PC-9 (cell line): ENCODE results near the gene SLC35B2. TPM values are rescaled to one million over a fixed set of nuclear protein-coding genes. Genes with fewer than 3 reads are reported as not detected.

Source experiments
- BruUV-seq: library from RNA; stranded (reverse); fragments of 400-500 nt; replicated peaks from 2 replicates; lab custom pipeline; 2021; lab: Mats Ljungman, UMichigan
- CTCF ChIA-PET: fragments of 300-600 bp; sonication (Branson Sonifier 250); formaldehyde crosslinking; loops from one replicate; lab custom pipeline; 2022; ENCODE audit warnings: antibody characterized with exemption; lab: Charles Lee
- POLR2A ChIA-PET: fragments of 300-600 bp; sonication (Branson Sonifier 250); formaldehyde crosslinking; loops from one replicate; lab custom pipeline; 2022; ENCODE audit warnings: antibody characterized with exemption; ENCODE audit not compliant: unreplicated experiment; lab: Charles Lee
- DNase-seq, 2 experiments: peaks; one replicate each; pipeline versions ENCODE4 v3.0.0 to v3.0.0-alpha.2; 2015 to 2022; ENCODE audit warnings: mixed read lengths in 1 of 2
- H2AFZ ChIP-seq: fragments of 200-600 bp; sonication (generic); 2 replicates; pipeline ENCODE4 v1.8.1; 2017; ENCODE audit warnings: antibody characterized with exemption
- H3F3A ChIP-seq: fragments of 200-600 bp; sonication (generic); 2 replicates; pipeline ENCODE4 v1.8.1; 2017; ENCODE audit warnings: antibody characterized with exemption, mild to moderate bottlenecking, low read depth; ENCODE audit not compliant: insufficient read depth
- H3K27ac ChIP-seq: fragments of 200-600 bp; sonication (generic); 2 replicates; pipeline ENCODE4 v1.6.1; 2016; ENCODE audit warnings: mixed run types
- H3K27me3 ChIP-seq: fragments of 200-600 bp; sonication (generic); 2 replicates; pipeline ENCODE4 v1.6.1; 2016; ENCODE audit warnings: low read depth, mixed run types; ENCODE audit not compliant: insufficient read depth
- H3K36me3 ChIP-seq: fragments of 200-600 bp; sonication (generic); 2 replicates; pipeline ENCODE4 v1.6.1; 2016; ENCODE audit warnings: low read depth, mixed run types
- H3K4me1 ChIP-seq: fragments of 200-600 bp; sonication (generic); replicated peaks from 2 replicates; pipeline ENCODE4 v1.6.1; 2016; ENCODE audit warnings: mixed run types; ENCODE audit not compliant: insufficient read depth
- H3K4me2 ChIP-seq: fragments of 200-600 bp; sonication (generic); 2 replicates; pipeline ENCODE4 v1.6.1; 2017; ENCODE audit warnings: mixed run types
- H3K4me3 ChIP-seq: fragments of 200-600 bp; sonication (generic); 2 replicates; pipeline ENCODE4 v1.6.1; 2016; ENCODE audit warnings: mixed run types
- H3K79me2 ChIP-seq: fragments of 200-600 bp; sonication (generic); 2 replicates; pipeline ENCODE4 v1.6.1; 2017; ENCODE audit warnings: low read depth, mixed run types
- H3K9me2 ChIP-seq: fragments of 200-600 bp; sonication (generic); 2 replicates; pipeline ENCODE4 v1.8.1; 2017; ENCODE audit warnings: mild to moderate bottlenecking; ENCODE audit not compliant: insufficient read depth
- H3K9me3 ChIP-seq: fragments of 200-600 bp; sonication (generic); 2 replicates; pipeline ENCODE4 v1.8.1; 2016; ENCODE audit warnings: low read depth; ENCODE audit not compliant: insufficient read depth
- H4K20me1 ChIP-seq: fragments of 200-600 bp; sonication (generic); 2 replicates; pipeline ENCODE4 v1.8.1; 2017; ENCODE audit not compliant: insufficient read depth
- CTCF ChIP-seq: fragments of 200-600 bp; sonication (generic); conservative IDR thresholded peaks from 2 replicates; pipeline ENCODE4 v1.6.1; 2017; ENCODE audit warnings: mixed run types, antibody characterized with exemption, mild to moderate bottlenecking, moderate library complexity
- EZH2 ChIP-seq: fragments of 200-600 bp; sonication (generic); IDR thresholded peaks from 2 replicates; pipeline ENCODE4 v1.8.0; 2017; ENCODE audit warnings: antibody characterized with exemption, low read depth
- intact Hi-C: fragments of 100-400 bp; cut with micrococcal nuclease; formaldehyde crosslinking; loops from one replicate; pipeline ENCODE4 v1.10.0; 2022; ENCODE audit not compliant: unreplicated experiment
- total RNA-seq: library from RNA; stranded (reverse); gene quantifications from 2 replicates; pipeline ENCODE4 v1.2.3, GENCODE V29; 2021

Gene SLC35B2
- total RNA-seq, 1 experiment from 2014 or later: 59.7 TPM

DNA sequence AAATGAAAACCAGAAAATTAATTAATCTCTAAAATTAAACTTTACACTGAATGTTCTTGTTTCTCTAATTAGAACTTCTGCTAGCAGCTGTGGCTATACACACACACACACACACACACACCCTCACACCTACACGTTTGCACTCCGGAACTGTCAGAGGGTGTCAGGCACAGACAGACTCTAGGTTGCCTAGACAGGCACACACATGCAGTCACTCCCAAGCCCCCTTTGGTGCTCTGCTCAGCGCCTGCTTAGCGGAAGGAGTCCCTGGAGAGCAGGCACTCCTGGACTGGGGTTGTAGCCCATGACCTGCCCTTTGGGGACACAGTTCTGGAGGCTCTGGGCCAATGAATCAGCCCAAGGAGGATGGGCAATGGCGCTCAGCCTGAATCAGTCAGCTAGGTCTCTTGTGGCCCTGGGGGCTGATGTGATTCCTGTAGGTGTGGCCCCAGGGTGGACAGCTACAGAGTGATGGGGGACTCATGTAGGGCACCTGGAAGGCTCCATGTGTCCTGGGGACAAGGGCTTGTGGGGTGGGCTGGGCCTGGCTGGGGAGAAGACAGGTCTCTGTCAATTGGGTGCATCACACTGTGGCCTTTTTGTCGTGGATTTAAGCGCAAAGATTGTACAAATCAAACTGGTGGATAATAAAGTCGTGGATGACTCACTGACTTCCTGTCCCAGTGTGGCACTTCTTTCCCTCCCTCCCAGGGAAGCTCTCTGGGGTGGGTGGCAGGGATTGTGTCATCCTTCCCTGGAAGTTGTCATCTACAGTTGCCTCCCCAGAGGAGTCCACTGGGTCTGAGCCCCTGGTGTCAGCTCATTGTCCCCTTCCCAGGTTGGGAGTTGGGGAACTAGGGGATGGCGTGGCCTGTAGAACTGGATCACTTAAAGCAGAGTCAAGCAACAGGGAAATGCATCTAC, 21.7 kb upstream of the SLC35B2 start:
- POLR2A ChIA-PET: interaction anchor here (0.6 kb wide), 2 partner anchors 26 to 34 kb away, joined by 3 to 6 read pairs; no protein-coding TSS in a partner anchor
- Histone ChIP-seq H3K9me3 (no peaks in the 10 kb centered on the region), H3K4me3 (no peak overlapping the region), H4K20me1 (no peaks in the 10 kb centered on the region), H3K9me2 (no peaks in the 10 kb centered on the region), H3K27me3 (peaks cover 40% of the 10 kb centered on the region), H3K4me1 (no peaks in the 10 kb centered on the region), H3F3A (no peaks in the 10 kb centered on the region), H3K36me3 (no peaks in the 10 kb centered on the region), H3K4me2 (no peak overlapping the region), H2AFZ (no peak overlapping the region), H3K27ac (no peak overlapping the region), H3K79me2 (no peaks in the 10 kb centered on the region)
- CTCF ChIA-PET: interaction anchor here (0.6 kb wide), 1 partner anchor 18 kb away, joined by 4 read pairs; no protein-coding TSS in a partner anchor
- TF ChIP-seq CTCF (no peak), EZH2 (no peak)
- intact Hi-C loops: no loop called here
- BruUV-seq: no TSS peak
- DNase-seq: no peak

DNA sequence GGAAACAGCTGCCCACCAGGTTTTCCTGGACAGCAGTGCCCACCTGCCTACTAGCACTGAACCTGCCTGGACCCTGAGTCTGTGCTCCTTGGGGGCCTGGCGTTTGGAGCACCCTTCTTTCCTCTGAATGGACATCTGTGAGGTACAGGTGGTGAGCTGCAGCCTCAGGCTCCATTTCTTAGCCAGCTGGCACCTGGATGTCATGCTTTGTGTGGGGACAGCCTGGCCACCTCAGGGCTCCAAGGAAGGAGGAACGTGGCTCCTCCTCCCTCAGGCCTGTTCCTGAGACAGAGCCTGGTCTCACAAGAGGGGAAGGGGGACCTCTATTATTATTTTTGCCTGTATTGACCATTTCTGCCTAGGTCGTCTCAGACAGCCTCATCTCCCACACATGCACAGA, 21.0 kb upstream of the SLC35B2 start:
- POLR2A ChIA-PET: no interaction called here

DNA sequence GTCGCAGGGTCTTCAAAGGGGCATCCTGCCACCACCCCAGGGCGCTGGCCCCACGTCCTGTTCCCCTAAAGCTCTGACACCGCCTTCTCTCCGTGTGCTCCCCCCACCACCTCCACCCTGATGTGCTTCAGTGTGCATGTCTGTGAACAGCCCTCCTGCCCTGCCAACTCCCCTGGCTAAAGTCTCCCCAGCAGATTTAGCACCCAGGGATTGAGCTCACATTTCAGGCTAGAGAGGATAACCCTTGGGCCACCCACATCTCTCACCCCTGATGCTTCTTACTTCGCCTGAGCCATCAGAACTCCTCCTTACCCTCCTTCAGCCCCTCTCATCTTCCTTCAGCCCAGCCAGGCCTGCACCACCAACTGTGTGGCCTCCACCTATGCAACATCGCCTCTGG, 20.4 kb upstream of the SLC35B2 start:
- Histone ChIP-seq H3K4me2 (no peak overlapping the region), H3F3A (no peaks in the 10 kb centered on the region), H3K36me3 (no peaks in the 10 kb centered on the region), H3K27ac (no peak overlapping the region), H3K79me2 (no peaks in the 10 kb centered on the region), H3K4me1 (no peaks in the 10 kb centered on the region), H4K20me1 (no peaks in the 10 kb centered on the region), H3K27me3 (peaks cover 27% of the 10 kb centered on the region), H2AFZ (no peak overlapping the region), H3K9me2 (no peaks in the 10 kb centered on the region), H3K4me3 (no peak overlapping the region), H3K9me3 (no peaks in the 10 kb centered on the region)
- no TSS peak for BruUV-seq
- intact Hi-C loops: no loop called here
- ChIA-PET POLR2A (no interaction called here), CTCF (no interaction called here)
- TF ChIP-seq CTCF (no peak), EZH2 (no peak)
- no peak for DNase-seq

More for the DNA sequence above, 21.0 kb upstream of the SLC35B2 start:
- H3K27me3 ChIP-seq: peaks cover 33% of the 10 kb centered on the region
- no peak overlapping the region for H3K4me3 ChIP-seq
- no peaks in the 10 kb centered on the region for H3K9me2 ChIP-seq
- DNase-seq: no peak
- no peaks in the 10 kb centered on the region for H3F3A ChIP-seq
- H4K20me1 ChIP-seq: no peaks in the 10 kb centered on the region
- BruUV-seq: no TSS peak
- TF ChIP-seq CTCF: no peak
- TF ChIP-seq EZH2: no peak
- no peaks in the 10 kb centered on the region for H3K9me3 ChIP-seq
- H3K4me2 ChIP-seq: no peak overlapping the region
- no peak overlapping the region for H3K27ac ChIP-seq
- intact Hi-C loops: no loop called here
- H3K79me2 ChIP-seq: no peaks in the 10 kb centered on the region
- H2AFZ ChIP-seq: no peak overlapping the region
- CTCF ChIA-PET: interaction anchor here (0.6 kb wide), 1 partner anchor 17 kb away, joined by 4 read pairs; no protein-coding TSS in a partner anchor
- no peaks in the 10 kb centered on the region for H3K4me1 ChIP-seq
- H3K36me3 ChIP-seq: no peaks in the 10 kb centered on the region
